ENCODE measurements around the gene ANKRD13A. TPM values are rescaled to one million over a fixed set of nuclear protein-coding genes. Genes with fewer than 3 reads are reported as not detected.

The ANKRD13A gene
- total and polyA plus RNA-seq, 2 of the 13 experiments (the other 11 are each of a cell fraction or from before 2014, with no cell fraction given), result 34.1 to 41.6 TPM

GRCh38 chr12:110037315-110037714 is 38.1 kb downstream of the ANKRD13A start:
- BruUV-seq (replicated peaks), result no TSS peak
- intact Hi-C loops (cut with micrococcal nuclease; ENCODE audit: unreplicated experiment), result no loop called here
- no peak for ATAC-seq

More at GRCh38 chr12:110037315-110037714, 38.1 kb downstream of the ANKRD13A start:
- H3K79me2 ChIP-seq (ENCODE audit: insufficient read depth, low read length), result peaks cover 11% of the 10 kb centered on the region
- no peaks in the 10 kb centered on the region for H4K20me1 ChIP-seq (ENCODE audit: insufficient read depth, low read length)
- TF ChIP-seq ZMAT3 (CRISPR knock-in tag; conservative IDR thresholded peaks at IDR 0.05) (no peak), ZNF687 (CRISPR knock-in tag; IDR thresholded peaks at IDR 0.05) (peak; percentile 53)
- TF ChIP-seq, protein P1, sequence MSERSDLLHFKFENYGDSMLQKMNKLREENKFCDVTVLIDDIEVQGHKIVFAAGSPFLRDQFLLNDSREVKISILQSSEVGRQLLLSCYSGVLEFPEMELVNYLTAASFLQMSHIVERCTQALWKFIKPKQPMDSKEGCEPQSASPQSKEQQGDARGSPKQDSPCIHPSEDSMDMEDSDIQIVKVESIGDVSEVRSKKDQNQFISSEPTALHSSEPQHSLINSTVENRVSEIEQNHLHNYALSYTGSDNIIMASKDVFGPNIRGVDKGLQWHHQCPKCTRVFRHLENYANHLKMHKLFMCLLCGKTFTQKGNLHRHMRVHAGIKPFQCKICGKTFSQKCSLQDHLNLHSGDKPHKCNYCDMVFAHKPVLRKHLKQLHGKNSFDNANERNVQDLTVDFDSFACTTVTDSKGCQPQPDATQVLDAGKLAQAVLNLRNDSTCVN (CRISPR knock-in tag; IDR thresholded peaks at IDR 0.05; ENCODE audit: borderline replicate concordance), result no peak
- in situ Hi-C loops (cut with HindIII; ENCODE audit: extremely low pct_ligation_motif_present, low pct_unique_long_range_greater_than_20kb), result no loop called here
- ChIA-PET CTCF (ENCODE audit: low intra/inter-chr PET ratio, low total read pairs) (no interaction called here), POLR2A (interaction anchor here (0.9 to 2.0 kb wide), 6 partner anchors 23 to 211 kb away, joined by 3 to 12 read pairs (median 4); partner anchors contain the start of gene ANKRD13A)
- H3K9me3 ChIP-seq (ENCODE audit: low read length), result no peaks in the 10 kb centered on the region
- no peaks in the 10 kb centered on the region for H3K27me3 ChIP-seq (ENCODE audit: control insufficient read depth in 1 of 2, insufficient read depth in 2 of 2, low read length in 2 of 2)
- no peak overlapping the region for H3K9ac ChIP-seq (ENCODE audit: insufficient read depth, low read depth, low read length)
- H3K4me3 ChIP-seq (replicated peaks in 1 of 3; ENCODE audit: insufficient read depth in 1 of 3, low read depth in 2 of 3, low read length in 3 of 3), result no peak overlapping the region
- H3K27ac ChIP-seq (ENCODE audit: extremely low read length, insufficient read depth, low read length), result peak overlapping the region; percentile 75
- H3K4me1 ChIP-seq (ENCODE audit: insufficient read depth, low read length), result peaks cover 81% of the 10 kb centered on the region
- H3K4me2 ChIP-seq (ENCODE audit: low read depth, low read length), result no peak overlapping the region
- no peak overlapping the region for H2AFZ ChIP-seq (ENCODE audit: low read length)
- H3K36me3 ChIP-seq (replicated peaks in 1 of 2; ENCODE audit: control insufficient read depth in 1 of 2, insufficient read depth in 2 of 2, low read length in 2 of 2), result peaks cover 8 to 37% of the 10 kb centered on the region in 2 experiments
- DNase-seq (ENCODE audit: low spot score) (no peak), FAIRE-seq (no peak)
- 96% methylated on average over 3 of the region's 5 CpGs for WGBS (ENCODE audit: low lambda C conversion rate)

Measured in HepG2 (cell line).